PC-9 (cell line): ENCODE results near the gene UQCR10. TPM values are rescaled to one million over a fixed set of nuclear protein-coding genes. Genes with fewer than 3 reads are reported as not detected.

Experiments used
- BruUV-seq: library from RNA; stranded (reverse); fragments of 400-500 nt; replicated peaks from 2 replicates; lab custom pipeline; 2021; lab: Mats Ljungman, UMichigan
- CTCF ChIA-PET: fragments of 300-600 bp; sonication (Branson Sonifier 250); formaldehyde crosslinking; loops from one replicate; lab custom pipeline; 2022; ENCODE audit warnings: antibody characterized with exemption; lab: Charles Lee
- POLR2A ChIA-PET: fragments of 300-600 bp; sonication (Branson Sonifier 250); formaldehyde crosslinking; loops from one replicate; lab custom pipeline; 2022; ENCODE audit warnings: antibody characterized with exemption; ENCODE audit not compliant: unreplicated experiment; lab: Charles Lee
- DNase-seq, 2 experiments: peaks; one replicate each; pipeline versions ENCODE4 v3.0.0 to v3.0.0-alpha.2; 2015 to 2022; ENCODE audit warnings: mixed read lengths in 1 of 2
- H2AFZ ChIP-seq: fragments of 200-600 bp; sonication (generic); 2 replicates; pipeline ENCODE4 v1.8.1; 2017; ENCODE audit warnings: antibody characterized with exemption
- H3F3A ChIP-seq: fragments of 200-600 bp; sonication (generic); 2 replicates; pipeline ENCODE4 v1.8.1; 2017; ENCODE audit warnings: antibody characterized with exemption, mild to moderate bottlenecking, low read depth; ENCODE audit not compliant: insufficient read depth
- H3K27ac ChIP-seq: fragments of 200-600 bp; sonication (generic); 2 replicates; pipeline ENCODE4 v1.6.1; 2016; ENCODE audit warnings: mixed run types
- H3K27me3 ChIP-seq: fragments of 200-600 bp; sonication (generic); 2 replicates; pipeline ENCODE4 v1.6.1; 2016; ENCODE audit warnings: low read depth, mixed run types; ENCODE audit not compliant: insufficient read depth
- H3K36me3 ChIP-seq: fragments of 200-600 bp; sonication (generic); 2 replicates; pipeline ENCODE4 v1.6.1; 2016; ENCODE audit warnings: low read depth, mixed run types
- H3K4me1 ChIP-seq: fragments of 200-600 bp; sonication (generic); replicated peaks from 2 replicates; pipeline ENCODE4 v1.6.1; 2016; ENCODE audit warnings: mixed run types; ENCODE audit not compliant: insufficient read depth
- H3K4me2 ChIP-seq: fragments of 200-600 bp; sonication (generic); 2 replicates; pipeline ENCODE4 v1.6.1; 2017; ENCODE audit warnings: mixed run types
- H3K4me3 ChIP-seq: fragments of 200-600 bp; sonication (generic); 2 replicates; pipeline ENCODE4 v1.6.1; 2016; ENCODE audit warnings: mixed run types
- H3K79me2 ChIP-seq: fragments of 200-600 bp; sonication (generic); 2 replicates; pipeline ENCODE4 v1.6.1; 2017; ENCODE audit warnings: low read depth, mixed run types
- H3K9me2 ChIP-seq: fragments of 200-600 bp; sonication (generic); 2 replicates; pipeline ENCODE4 v1.8.1; 2017; ENCODE audit warnings: mild to moderate bottlenecking; ENCODE audit not compliant: insufficient read depth
- H3K9me3 ChIP-seq: fragments of 200-600 bp; sonication (generic); 2 replicates; pipeline ENCODE4 v1.8.1; 2016; ENCODE audit warnings: low read depth; ENCODE audit not compliant: insufficient read depth
- H4K20me1 ChIP-seq: fragments of 200-600 bp; sonication (generic); 2 replicates; pipeline ENCODE4 v1.8.1; 2017; ENCODE audit not compliant: insufficient read depth
- CTCF ChIP-seq: fragments of 200-600 bp; sonication (generic); conservative IDR thresholded peaks from 2 replicates; pipeline ENCODE4 v1.6.1; 2017; ENCODE audit warnings: mixed run types, antibody characterized with exemption, mild to moderate bottlenecking, moderate library complexity
- EZH2 ChIP-seq: fragments of 200-600 bp; sonication (generic); IDR thresholded peaks from 2 replicates; pipeline ENCODE4 v1.8.0; 2017; ENCODE audit warnings: antibody characterized with exemption, low read depth
- intact Hi-C: fragments of 100-400 bp; cut with micrococcal nuclease; formaldehyde crosslinking; loops from one replicate; pipeline ENCODE4 v1.10.0; 2022; ENCODE audit not compliant: unreplicated experiment
- total RNA-seq: library from RNA; stranded (reverse); gene quantifications from 2 replicates; pipeline ENCODE4 v1.2.3, GENCODE V29; 2021

Gene UQCR10
- total RNA-seq, 1 experiment from 2014 or later = 103 TPM

GRCh38 chr22:29750029-29750428, 17.1 kb upstream of the UQCR10 start:
- no peak overlapping the region for H3K4me2 ChIP-seq
- no peaks in the 10 kb centered on the region for H3K36me3 ChIP-seq
- no peak overlapping the region for H2AFZ ChIP-seq
- POLR2A ChIA-PET = interaction anchor here (0.6 kb wide), 1 partner anchor 211 kb away, joined by 6 read pairs; no protein-coding TSS in a partner anchor
- H3F3A ChIP-seq = no peaks in the 10 kb centered on the region
- no peaks in the 10 kb centered on the region for H3K27me3 ChIP-seq
- H3K4me1 ChIP-seq = no peaks in the 10 kb centered on the region
- no peak overlapping the region for H3K27ac ChIP-seq
- no peaks in the 10 kb centered on the region for H3K9me3 ChIP-seq
- intact Hi-C loops = no loop called here
- TF ChIP-seq CTCF = no peak
- no peak for TF ChIP-seq EZH2
- H3K79me2 ChIP-seq = no peaks in the 10 kb centered on the region
- BruUV-seq = no TSS peak
- no peak for DNase-seq
- no peaks in the 10 kb centered on the region for H3K9me2 ChIP-seq
- H4K20me1 ChIP-seq = no peaks in the 10 kb centered on the region
- CTCF ChIA-PET = no interaction called here
- H3K4me3 ChIP-seq = no peak overlapping the region

- Histone ChIP-seq H2AFZ (no peak overlapping the region), H3K27ac (no peak overlapping the region), H3K79me2 (no peaks in the 10 kb centered on the region), H4K20me1 (no peaks in the 10 kb centered on the region), H3K9me2 (no peaks in the 10 kb centered on the region), H3K9me3 (no peaks in the 10 kb centered on the region), H3K27me3 (no peaks in the 10 kb centered on the region), H3F3A (no peaks in the 10 kb centered on the region), H3K36me3 (no peaks in the 10 kb centered on the region), H3K4me1 (no peaks in the 10 kb centered on the region), H3K4me3 (no peak overlapping the region), H3K4me2 (no peak overlapping the region)
- CTCF ChIA-PET = no interaction called here
- BruUV-seq = no TSS peak
- POLR2A ChIA-PET = interaction anchor here (0.7 kb wide), 1 partner anchor 319 kb away, joined by 10 read pairs; no protein-coding TSS in a partner anchor
- TF ChIP-seq CTCF (no peak), EZH2 (no peak)
- intact Hi-C loops = no loop called here
- no peak for DNase-seq
Measured at GRCh38 chr22:29750559-29751538, 16.3 kb upstream of the UQCR10 start.

GRCh38 chr22:29751669-29752068, 15.5 kb upstream of the UQCR10 start:
- no peaks in the 10 kb centered on the region for H3F3A ChIP-seq
- H2AFZ ChIP-seq = no peak overlapping the region
- no peak overlapping the region for H3K4me3 ChIP-seq
- no peaks in the 10 kb centered on the region for H3K36me3 ChIP-seq
- no peaks in the 10 kb centered on the region for H3K79me2 ChIP-seq
- H3K4me2 ChIP-seq = no peak overlapping the region
- no peaks in the 10 kb centered on the region for H3K9me2 ChIP-seq
- TF ChIP-seq CTCF = no peak
- no peak for TF ChIP-seq EZH2
- no peaks in the 10 kb centered on the region for H3K27me3 ChIP-seq
- no peak for DNase-seq
- no peaks in the 10 kb centered on the region for H3K4me1 ChIP-seq
- intact Hi-C loops = no loop called here
- H3K9me3 ChIP-seq = no peaks in the 10 kb centered on the region
- ChIA-PET CTCF (no interaction called here), POLR2A (interaction anchor here (0.7 kb wide), 1 partner anchor 318 kb away, joined by 10 read pairs; no protein-coding TSS in a partner anchor)
- no peaks in the 10 kb centered on the region for H4K20me1 ChIP-seq
- BruUV-seq = no TSS peak
- H3K27ac ChIP-seq = no peak overlapping the region
